GM10266 (cell line): Measurements from ENCODE around the gene HNRNPCL1.

Source experiments
- DNase-seq: peaks from one replicate; pipeline ENCODE4 v3.0.0; 2012; ENCODE audit errors: extremely low spot score
- TF ChIP-seq, protein P1 (sequence below): IDR thresholded peaks from 2 replicates; pipeline ENCODE4 v1.5.1; 2012; ENCODE audit warnings: mild to moderate bottlenecking, low read depth; ENCODE audit not compliant: control insufficient read depth, insufficient read depth; ENCODE audit errors: missing control alignments

HNRNPCL1 gene

DNA sequence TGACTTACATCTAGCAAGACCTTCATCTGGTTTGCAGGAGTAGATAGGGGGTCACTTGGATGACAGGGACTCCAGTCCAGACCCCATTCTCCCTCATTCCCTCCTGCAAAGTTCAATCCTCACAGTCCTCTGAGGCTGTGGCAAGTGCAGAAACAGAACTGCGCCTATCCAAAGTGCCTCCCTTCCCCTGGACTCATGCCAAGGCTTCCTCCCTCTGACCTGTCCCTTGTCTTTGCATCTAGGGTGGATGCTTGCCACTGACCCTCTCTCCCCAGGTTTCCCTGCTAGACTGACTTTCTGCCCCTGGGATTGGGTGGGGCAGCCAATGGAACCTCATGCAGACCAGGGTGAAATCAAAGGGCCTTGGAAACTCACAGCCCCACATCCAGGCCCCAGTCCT lies 38.6 kb downstream of the HNRNPCL1 start:
- no peak for DNase-seq
- TF ChIP-seq, protein P1, sequence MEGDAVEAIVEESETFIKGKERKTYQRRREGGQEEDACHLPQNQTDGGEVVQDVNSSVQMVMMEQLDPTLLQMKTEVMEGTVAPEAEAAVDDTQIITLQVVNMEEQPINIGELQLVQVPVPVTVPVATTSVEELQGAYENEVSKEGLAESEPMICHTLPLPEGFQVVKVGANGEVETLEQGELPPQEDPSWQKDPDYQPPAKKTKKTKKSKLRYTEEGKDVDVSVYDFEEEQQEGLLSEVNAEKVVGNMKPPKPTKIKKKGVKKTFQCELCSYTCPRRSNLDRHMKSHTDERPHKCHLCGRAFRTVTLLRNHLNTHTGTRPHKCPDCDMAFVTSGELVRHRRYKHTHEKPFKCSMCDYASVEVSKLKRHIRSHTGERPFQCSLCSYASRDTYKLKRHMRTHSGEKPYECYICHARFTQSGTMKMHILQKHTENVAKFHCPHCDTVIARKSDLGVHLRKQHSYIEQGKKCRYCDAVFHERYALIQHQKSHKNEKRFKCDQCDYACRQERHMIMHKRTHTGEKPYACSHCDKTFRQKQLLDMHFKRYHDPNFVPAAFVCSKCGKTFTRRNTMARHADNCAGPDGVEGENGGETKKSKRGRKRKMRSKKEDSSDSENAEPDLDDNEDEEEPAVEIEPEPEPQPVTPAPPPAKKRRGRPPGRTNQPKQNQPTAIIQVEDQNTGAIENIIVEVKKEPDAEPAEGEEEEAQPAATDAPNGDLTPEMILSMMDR, result no peak

- TF ChIP-seq, protein P1, result no peak
- no peak for DNase-seq
Observed at GRCh38 chr1:12799730-12800129, 48.8 kb downstream of the HNRNPCL1 start.

DNA sequence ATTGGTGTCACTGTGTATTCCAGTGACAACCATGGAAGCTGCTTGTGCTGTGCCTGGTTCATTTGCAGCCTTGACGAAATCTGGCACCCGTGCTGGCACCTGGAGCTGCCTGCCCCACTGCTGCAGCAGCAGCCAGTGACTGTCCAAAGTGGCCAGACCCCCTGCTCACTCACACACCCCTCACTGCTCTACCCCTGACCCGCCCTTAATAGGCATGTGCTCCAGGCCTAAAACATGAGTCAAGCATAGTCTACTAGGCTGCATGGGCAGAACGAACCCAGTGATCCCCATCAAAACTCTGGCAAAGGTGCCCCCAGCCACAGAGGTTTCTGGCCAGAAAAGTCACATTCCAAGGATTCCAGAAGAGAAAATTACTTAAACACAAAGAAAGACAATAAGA lies 49.6 kb downstream of the HNRNPCL1 start:
- TF ChIP-seq, protein P1, result no peak
- DNase-seq, result no peak
